K562 (cell line): Measurements from ENCODE around the gene ITPR3. TPM values are rescaled to one million over a fixed set of nuclear protein-coding genes. Genes with fewer than 3 reads are reported as not detected.

Experiments
- C11orf30 ChIP-seq: fragments of 450-650 bp; IDR thresholded peaks from 2 replicates; pipeline ENCODE4 v1.6.1; 2016; ENCODE audit warnings: low read depth, mild to moderate bottlenecking
- CBX3 ChIP-seq, 2 experiments: IDR thresholded peaks; 1 replicate in 1 of 2; 2 replicates in 1 of 2; pipeline ENCODE4 v1.6.1; 2012; ENCODE audit warnings: inconsistent platforms in 2 of 2, low read length in 2 of 2, borderline replicate concordance in 1 of 2, control low read depth in 1 of 2
- DDX20 ChIP-seq: fragments of 450-650 bp; IDR thresholded peaks from 2 replicates; pipeline ENCODE4 v1.6.1; 2016; ENCODE audit warnings: missing genetic modification characterization, low read depth, mild to moderate bottlenecking, missing compliant biosample characterization, moderate library complexity
- HMG20A ChIP-seq: fragments of 450-650 bp; formaldehyde crosslinking; conservative IDR thresholded peaks from 2 replicates; pipeline ENCODE4 v1.4.0; 2020; ENCODE audit warnings: mild to moderate bottlenecking, mixed read lengths
- LEF1 ChIP-seq: fragments of 450-650 bp; IDR thresholded peaks from 2 replicates; pipeline ENCODE4 v1.6.1; 2016; ENCODE audit warnings: mild to moderate bottlenecking
- MTF1 ChIP-seq: fragments of 250-450 bp; sonication (Bioruptor Pico); IDR thresholded peaks from 2 replicates; pipeline ENCODE4 v1.9.0; 2021; ENCODE audit warnings: moderate library complexity, mild to moderate bottlenecking, inconsistent platforms, borderline replicate concordance
- NBN ChIP-seq: fragments of 450-650 bp; IDR thresholded peaks from 2 replicates; pipeline ENCODE4 v1.6.1; 2016; ENCODE audit warnings: low read depth, mild to moderate bottlenecking
- PTBP1 ChIP-seq: fragments of 200-400 bp; formaldehyde crosslinking; IDR thresholded peaks from 2 replicates; pipeline ENCODE4 v1.6.1; 2017; ENCODE audit warnings: low read depth, low read length
- PTRF ChIP-seq: fragments of 450-650 bp; IDR thresholded peaks from 2 replicates; pipeline ENCODE4 v1.6.1; 2016; ENCODE audit warnings: mild to moderate bottlenecking, missing genetic modification characterization, missing compliant biosample characterization
- SOX6 ChIP-seq: fragments of 450-650 bp; IDR thresholded peaks from 2 replicates; pipeline ENCODE4 v1.6.1; 2014; ENCODE audit warnings: mild to moderate bottlenecking
- ZBTB7A ChIP-seq: IDR thresholded peaks from 2 replicates; pipeline ENCODE4 v1.6.1; 2011; ENCODE audit warnings: low read depth, mild to moderate bottlenecking, low read length, moderate library complexity, borderline replicate concordance; ENCODE audit not compliant: control insufficient read depth
- ZNF551 ChIP-seq: fragments of 250-450 bp; sonication (Bioruptor Pico); IDR thresholded peaks from 2 replicates; pipeline ENCODE4 v1.5.0; 2021; ENCODE audit warnings: mild to moderate bottlenecking, moderate library complexity
- polyA plus RNA-seq, 8 experiments: library from polyadenylated mRNA; depleted of rRNA in 4 of 8; stranded (reverse) in 5 of 8; unstranded in 3 of 8; fragments of >200 nt; fragmentation: Nextera tagmentation in 2 of 8; fragmentation: Illumina TruSeq in 1 of 8; extraction: Ambion mirVana in 2 of 8; extraction: Trizol in 1 of 8; gene quantifications; 2 replicates each; pipeline versions ENCODE4 v1.2.1 to v1.2.3, GENCODE V29; 2011 to 2014; ENCODE audit warnings: inconsistent platforms in 1 of 8, missing spikeins in 1 of 8
- total RNA-seq, 7 experiments: library from RNA; depleted of rRNA in 6 of 7; stranded (reverse); fragments of >200 nt in 6 of 7; fragmentation: Illumina TruSeq in 2 of 7; extraction: Trizol in 2 of 7; gene quantifications; 2 replicates each; pipeline versions ENCODE4 v1.2.1 to v1.2.3, GENCODE V29; 2011 to 2021; ENCODE audit warnings: low replicate concordance in 1 of 7
- TF ChIP-seq, protein P1 (sequence below): fragments of 250-450 bp; sonication (Bioruptor Pico); IDR thresholded peaks from 2 replicates; pipeline ENCODE4 v1.8.0; 2022; ENCODE audit warnings: inconsistent platforms, mild to moderate bottlenecking, moderate library complexity, borderline replicate concordance
- TF ChIP-seq, protein P2 (sequence below), 2 experiments: fragments of 250-450 bp in 1 of 2; fragments of 450-650 bp in 1 of 2; sonication (Bioruptor Pico) in 1 of 2; IDR thresholded peaks; 2 replicates each; pipeline versions ENCODE4 v1.6.1 to v1.8.0; 2016 to 2021; ENCODE audit warnings: mild to moderate bottlenecking in 2 of 2, moderate library complexity in 2 of 2, missing compliant biosample characterization in 1 of 2, missing genetic modification characterization in 1 of 2
- TF ChIP-seq, protein P3 (sequence below): fragments of 250-450 bp; sonication (Bioruptor Pico); IDR thresholded peaks from 2 replicates; pipeline ENCODE4 v1.5.1; 2021; ENCODE audit warnings: mild to moderate bottlenecking
- TF ChIP-seq, protein P4 (sequence below): fragments of 450-650 bp; IDR thresholded peaks from 2 replicates; pipeline ENCODE4 v1.6.1; 2016; ENCODE audit warnings: mild to moderate bottlenecking
- TF ChIP-seq, protein P5 (sequence below): sonication (generic); IDR thresholded peaks from 2 replicates; pipeline ENCODE4 v1.6.1; 2016
- TF ChIP-seq, protein P6 (sequence below): fragments of 450-650 bp; IDR thresholded peaks from 2 replicates; pipeline ENCODE4 v1.6.1; 2016; ENCODE audit warnings: borderline replicate concordance

ITPR3 gene
- total and polyA plus RNA-seq, 9 of the 15 experiments (the other 6 are each of a cell fraction or from before 2014, with no cell fraction given) = 0.39 to 35.7 (median 13.2) TPM

DNA sequence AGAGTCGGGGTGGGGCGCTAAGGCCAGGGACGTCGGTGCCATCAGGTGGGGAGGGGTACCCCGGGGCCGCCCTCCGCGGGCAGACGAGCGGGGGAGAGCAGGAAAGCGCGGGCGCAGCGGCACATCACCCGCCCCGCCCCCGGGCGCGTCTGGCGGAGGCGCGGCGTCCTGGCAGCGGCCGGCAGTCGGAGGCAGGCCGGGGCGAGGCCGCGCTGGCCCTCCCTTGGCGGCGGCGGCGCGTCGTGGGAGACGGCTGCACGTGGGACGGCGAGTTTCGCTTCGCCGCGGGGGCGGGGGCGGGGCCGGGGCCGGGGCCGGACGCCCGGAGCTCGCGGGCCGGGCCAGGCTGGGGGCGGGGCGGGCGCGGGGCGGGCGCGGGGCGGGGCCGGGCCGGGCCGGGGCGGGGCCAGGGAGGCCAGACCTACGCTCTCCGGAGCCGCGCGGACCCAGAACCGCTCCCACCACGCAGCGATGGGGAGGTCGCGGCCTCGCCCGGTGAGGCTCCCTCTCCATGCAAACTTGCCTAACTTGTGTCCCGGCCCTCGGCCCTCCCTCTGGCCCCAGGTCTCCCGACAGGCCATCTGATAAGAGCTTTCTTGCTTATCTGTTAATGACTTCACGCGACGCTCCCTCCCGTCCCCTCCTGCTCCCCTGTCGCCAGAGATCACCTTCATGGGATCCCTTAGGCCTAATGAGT is 12.5 kb downstream of the ITPR3 start (continued):
- TF ChIP-seq, protein P1, sequence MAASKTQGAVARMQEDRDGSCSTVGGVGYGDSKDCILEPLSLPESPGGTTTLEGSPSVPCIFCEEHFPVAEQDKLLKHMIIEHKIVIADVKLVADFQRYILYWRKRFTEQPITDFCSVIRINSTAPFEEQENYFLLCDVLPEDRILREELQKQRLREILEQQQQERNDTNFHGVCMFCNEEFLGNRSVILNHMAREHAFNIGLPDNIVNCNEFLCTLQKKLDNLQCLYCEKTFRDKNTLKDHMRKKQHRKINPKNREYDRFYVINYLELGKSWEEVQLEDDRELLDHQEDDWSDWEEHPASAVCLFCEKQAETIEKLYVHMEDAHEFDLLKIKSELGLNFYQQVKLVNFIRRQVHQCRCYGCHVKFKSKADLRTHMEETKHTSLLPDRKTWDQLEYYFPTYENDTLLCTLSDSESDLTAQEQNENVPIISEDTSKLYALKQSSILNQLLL (CRISPR knock-in tag) = no peak
- TF ChIP-seq PTRF = no peak
- TF ChIP-seq, protein P2, sequence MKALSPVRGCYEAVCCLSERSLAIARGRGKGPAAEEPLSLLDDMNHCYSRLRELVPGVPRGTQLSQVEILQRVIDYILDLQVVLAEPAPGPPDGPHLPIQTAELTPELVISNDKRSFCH (CRISPR knock-in tag; IDR thresholded peaks at IDR 0.05) = no peak
- TF ChIP-seq, protein P2 (tag; IDR thresholded peaks at IDR 0.05) = no peak
- TF ChIP-seq LEF1 = no peak
- no peak for TF ChIP-seq PTBP1
- no peak for TF ChIP-seq C11orf30
- TF ChIP-seq, protein P3, sequence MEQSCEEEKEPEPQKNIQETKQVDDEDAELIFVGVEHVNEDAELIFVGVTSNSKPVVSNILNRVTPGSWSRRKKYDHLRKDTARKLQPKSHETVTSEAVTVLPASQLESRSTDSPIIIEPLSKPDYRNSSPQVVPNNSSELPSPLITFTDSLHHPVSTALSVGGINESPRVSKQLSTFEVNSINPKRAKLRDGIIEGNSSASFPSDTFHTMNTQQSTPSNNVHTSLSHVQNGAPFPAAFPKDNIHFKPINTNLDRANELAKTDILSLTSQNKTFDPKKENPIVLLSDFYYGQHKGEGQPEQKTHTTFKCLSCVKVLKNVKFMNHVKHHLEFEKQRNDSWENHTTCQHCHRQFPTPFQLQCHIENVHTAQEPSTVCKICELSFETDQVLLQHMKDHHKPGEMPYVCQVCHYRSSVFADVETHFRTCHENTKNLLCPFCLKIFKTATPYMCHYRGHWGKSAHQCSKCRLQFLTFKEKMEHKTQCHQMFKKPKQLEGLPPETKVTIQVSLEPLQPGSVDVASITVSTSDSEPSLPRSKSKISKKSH (CRISPR knock-in tag) = no peak
- no peak for TF ChIP-seq CBX3 (IDR thresholded peaks at IDR 0.05; ENCODE audit: borderline replicate concordance in 1 of 2, low read length in 2 of 2)
- TF ChIP-seq HMG20A = no peak
- TF ChIP-seq NBN = no peak
- no peak for TF ChIP-seq DDX20 (tag)
- TF ChIP-seq MTF1 (CRISPR knock-in tag) = no peak
- TF ChIP-seq ZNF551 = no peak
- TF ChIP-seq, protein P4, sequence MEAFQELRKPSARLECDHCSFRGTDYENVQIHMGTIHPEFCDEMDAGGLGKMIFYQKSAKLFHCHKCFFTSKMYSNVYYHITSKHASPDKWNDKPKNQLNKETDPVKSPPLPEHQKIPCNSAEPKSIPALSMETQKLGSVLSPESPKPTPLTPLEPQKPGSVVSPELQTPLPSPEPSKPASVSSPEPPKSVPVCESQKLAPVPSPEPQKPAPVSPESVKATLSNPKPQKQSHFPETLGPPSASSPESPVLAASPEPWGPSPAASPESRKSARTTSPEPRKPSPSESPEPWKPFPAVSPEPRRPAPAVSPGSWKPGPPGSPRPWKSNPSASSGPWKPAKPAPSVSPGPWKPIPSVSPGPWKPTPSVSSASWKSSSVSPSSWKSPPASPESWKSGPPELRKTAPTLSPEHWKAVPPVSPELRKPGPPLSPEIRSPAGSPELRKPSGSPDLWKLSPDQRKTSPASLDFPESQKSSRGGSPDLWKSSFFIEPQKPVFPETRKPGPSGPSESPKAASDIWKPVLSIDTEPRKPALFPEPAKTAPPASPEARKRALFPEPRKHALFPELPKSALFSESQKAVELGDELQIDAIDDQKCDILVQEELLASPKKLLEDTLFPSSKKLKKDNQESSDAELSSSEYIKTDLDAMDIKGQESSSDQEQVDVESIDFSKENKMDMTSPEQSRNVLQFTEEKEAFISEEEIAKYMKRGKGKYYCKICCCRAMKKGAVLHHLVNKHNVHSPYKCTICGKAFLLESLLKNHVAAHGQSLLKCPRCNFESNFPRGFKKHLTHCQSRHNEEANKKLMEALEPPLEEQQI = no peak
- TF ChIP-seq, protein P5, sequence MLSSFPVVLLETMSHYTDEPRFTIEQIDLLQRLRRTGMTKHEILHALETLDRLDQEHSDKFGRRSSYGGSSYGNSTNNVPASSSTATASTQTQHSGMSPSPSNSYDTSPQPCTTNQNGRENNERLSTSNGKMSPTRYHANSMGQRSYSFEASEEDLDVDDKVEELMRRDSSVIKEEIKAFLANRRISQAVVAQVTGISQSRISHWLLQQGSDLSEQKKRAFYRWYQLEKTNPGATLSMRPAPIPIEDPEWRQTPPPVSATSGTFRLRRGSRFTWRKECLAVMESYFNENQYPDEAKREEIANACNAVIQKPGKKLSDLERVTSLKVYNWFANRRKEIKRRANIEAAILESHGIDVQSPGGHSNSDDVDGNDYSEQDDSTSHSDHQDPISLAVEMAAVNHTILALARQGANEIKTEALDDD = no peak
- peak; percentile 38; the same call in 1 of the 2 replicates for TF ChIP-seq SOX6
- TF ChIP-seq, protein P6, sequence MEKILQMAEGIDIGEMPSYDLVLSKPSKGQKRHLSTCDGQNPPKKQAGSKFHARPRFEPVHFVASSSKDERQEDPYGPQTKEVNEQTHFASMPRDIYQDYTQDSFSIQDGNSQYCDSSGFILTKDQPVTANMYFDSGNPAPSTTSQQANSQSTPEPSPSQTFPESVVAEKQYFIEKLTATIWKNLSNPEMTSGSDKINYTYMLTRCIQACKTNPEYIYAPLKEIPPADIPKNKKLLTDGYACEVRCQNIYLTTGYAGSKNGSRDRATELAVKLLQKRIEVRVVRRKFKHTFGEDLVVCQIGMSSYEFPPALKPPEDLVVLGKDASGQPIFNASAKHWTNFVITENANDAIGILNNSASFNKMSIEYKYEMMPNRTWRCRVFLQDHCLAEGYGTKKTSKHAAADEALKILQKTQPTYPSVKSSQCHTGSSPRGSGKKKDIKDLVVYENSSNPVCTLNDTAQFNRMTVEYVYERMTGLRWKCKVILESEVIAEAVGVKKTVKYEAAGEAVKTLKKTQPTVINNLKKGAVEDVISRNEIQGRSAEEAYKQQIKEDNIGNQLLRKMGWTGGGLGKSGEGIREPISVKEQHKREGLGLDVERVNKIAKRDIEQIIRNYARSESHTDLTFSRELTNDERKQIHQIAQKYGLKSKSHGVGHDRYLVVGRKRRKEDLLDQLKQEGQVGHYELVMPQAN = no peak
- no peak for TF ChIP-seq ZBTB7A
